Right atrium auricular region (tissue), 2 donors: Measurements from ENCODE around the gene NR2E1. TPM values are rescaled to one million over a fixed set of nuclear protein-coding genes. Genes with fewer than 3 reads are reported as not detected.

Source experiments
- DNase-seq: peaks from one replicate; pipeline ENCODE4 v3.0.0-alpha.2; 2019; ENCODE audit warnings: low spot score
- H3K27ac ChIP-seq, 2 donors: fragments of 200-600 bp; sonication (generic); 1 replicate in 1 of 2; 2 replicates in 1 of 2; pipeline ENCODE4 v1.5.1; 2016 to 2019
- H3K27me3 ChIP-seq, 2 donors: fragments of 200-600 bp; sonication (generic); one replicate each; pipeline versions ENCODE4 v1.5.1 to v1.6.0; 2017 to 2019
- H3K36me3 ChIP-seq: fragments of 200-600 bp; sonication (generic); one replicate; pipeline ENCODE4 v1.5.1; 2016
- H3K4me1 ChIP-seq, 2 donors: fragments of 200-600 bp; sonication (generic); one replicate each; pipeline versions ENCODE4 v1.5.1 to v1.6.0; 2017 to 2019
- H3K4me3 ChIP-seq, 2 donors: fragments of 200-600 bp; sonication (generic); 1 replicate in 1 of 2; 2 replicates in 1 of 2; pipeline ENCODE4 v1.5.1; 2017 to 2019; ENCODE audit warnings: mild to moderate bottlenecking in 1 of 2, moderate library complexity in 1 of 2
- H3K9me3 ChIP-seq, 2 donors: fragments of 200-600 bp; sonication (generic); one replicate each; pipeline ENCODE4 v1.5.1; 2019
- total RNA-seq, 2 donors: library from RNA; depleted of rRNA; stranded (reverse); fragments of >200 nt; gene quantifications; one replicate each; pipeline ENCODE4 v1.1.0, GENCODE V29; 2016
- TF ChIP-seq, protein P1 (sequence below), 2 donors: fragments of 200-600 bp; sonication (generic); IDR thresholded peaks; one replicate each; pipeline ENCODE4 v1.5.1; 2019; ENCODE audit warnings: antibody characterized with exemption in 2 of 2

Gene NR2E1
- total RNA-seq, 2 donors from 2014 or later: not detected

DNA sequence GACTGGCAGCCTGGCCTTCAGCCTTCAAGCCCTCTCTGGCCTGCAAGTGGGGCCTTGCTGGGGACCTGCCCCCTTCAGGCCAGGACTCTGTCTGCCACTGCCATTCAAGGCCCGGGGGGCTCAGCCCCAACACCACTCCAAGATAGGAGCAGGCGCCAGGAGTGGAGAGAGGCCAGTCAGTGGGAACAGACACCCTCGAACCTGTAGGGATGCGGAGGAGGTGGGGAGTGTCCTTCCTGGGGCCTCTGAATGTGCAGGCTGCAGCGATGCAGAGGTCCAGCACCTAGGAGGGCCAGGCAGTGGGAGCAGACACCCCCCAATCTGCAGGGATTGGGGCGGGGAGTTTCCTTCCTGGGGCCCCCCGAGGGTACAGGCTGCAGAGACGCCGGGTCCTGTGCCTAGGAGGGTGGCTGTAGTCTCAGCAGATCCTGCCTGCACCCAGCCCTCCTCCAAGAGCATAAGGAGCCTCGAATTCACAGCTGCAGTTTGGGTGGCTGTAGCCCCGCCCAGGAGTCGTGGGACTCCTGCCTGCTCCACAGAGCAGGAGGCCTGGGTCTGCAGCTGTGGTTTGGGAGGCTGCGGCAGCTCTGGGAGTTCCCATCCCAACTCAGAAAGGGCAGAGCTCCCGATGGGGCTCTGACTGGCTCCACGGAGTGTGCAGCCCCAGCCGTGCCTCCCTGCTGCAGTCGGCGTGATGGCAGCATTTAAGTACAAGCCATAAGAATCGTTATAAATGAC, 33.1 kb downstream of the NR2E1 start:
- Histone ChIP-seq H3K27ac (no peak overlapping the region), H3K4me1 (no peaks in the 10 kb centered on the region), H3K36me3 (peaks cover 4% of the 10 kb centered on the region), H3K4me3 (no peak overlapping the region), H3K27me3 (no peaks in the 10 kb centered on the region), H3K9me3 (no peaks in the 10 kb centered on the region)
- DNase-seq: no peak
- TF ChIP-seq, protein P1, sequence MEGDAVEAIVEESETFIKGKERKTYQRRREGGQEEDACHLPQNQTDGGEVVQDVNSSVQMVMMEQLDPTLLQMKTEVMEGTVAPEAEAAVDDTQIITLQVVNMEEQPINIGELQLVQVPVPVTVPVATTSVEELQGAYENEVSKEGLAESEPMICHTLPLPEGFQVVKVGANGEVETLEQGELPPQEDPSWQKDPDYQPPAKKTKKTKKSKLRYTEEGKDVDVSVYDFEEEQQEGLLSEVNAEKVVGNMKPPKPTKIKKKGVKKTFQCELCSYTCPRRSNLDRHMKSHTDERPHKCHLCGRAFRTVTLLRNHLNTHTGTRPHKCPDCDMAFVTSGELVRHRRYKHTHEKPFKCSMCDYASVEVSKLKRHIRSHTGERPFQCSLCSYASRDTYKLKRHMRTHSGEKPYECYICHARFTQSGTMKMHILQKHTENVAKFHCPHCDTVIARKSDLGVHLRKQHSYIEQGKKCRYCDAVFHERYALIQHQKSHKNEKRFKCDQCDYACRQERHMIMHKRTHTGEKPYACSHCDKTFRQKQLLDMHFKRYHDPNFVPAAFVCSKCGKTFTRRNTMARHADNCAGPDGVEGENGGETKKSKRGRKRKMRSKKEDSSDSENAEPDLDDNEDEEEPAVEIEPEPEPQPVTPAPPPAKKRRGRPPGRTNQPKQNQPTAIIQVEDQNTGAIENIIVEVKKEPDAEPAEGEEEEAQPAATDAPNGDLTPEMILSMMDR (IDR thresholded peaks at IDR 0.05): no peak

DNA sequence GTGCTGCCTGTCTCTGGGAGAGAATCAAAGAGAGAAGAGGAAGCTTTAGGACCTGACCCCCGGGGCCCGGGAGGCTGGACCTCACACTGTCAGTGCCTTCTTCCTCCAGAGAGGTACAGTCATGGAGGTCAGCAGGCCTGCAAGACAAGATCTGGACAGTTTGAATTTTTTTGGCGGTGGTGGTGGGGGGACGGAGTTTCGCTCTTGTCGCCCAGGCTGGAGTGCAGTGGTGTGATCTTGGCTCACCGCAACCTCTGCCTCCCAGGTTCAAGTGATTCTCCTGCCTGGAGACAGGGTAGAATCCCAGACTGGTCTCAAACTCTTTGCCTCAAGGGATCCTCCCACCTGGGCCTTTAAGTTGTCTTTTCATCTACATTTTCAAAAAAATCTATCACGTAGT, 34.4 kb downstream of the NR2E1 start:
- no peaks in the 10 kb centered on the region for H3K4me1 ChIP-seq
- no peaks in the 10 kb centered on the region for H3K9me3 ChIP-seq
- no peak for DNase-seq
- TF ChIP-seq, protein P1 (IDR thresholded peaks at IDR 0.05): no peak
- H3K27me3 ChIP-seq: no peaks in the 10 kb centered on the region
- H3K27ac ChIP-seq: no peak overlapping the region
- peaks cover 4% of the 10 kb centered on the region for H3K36me3 ChIP-seq
- H3K4me3 ChIP-seq: no peak overlapping the region

DNA sequence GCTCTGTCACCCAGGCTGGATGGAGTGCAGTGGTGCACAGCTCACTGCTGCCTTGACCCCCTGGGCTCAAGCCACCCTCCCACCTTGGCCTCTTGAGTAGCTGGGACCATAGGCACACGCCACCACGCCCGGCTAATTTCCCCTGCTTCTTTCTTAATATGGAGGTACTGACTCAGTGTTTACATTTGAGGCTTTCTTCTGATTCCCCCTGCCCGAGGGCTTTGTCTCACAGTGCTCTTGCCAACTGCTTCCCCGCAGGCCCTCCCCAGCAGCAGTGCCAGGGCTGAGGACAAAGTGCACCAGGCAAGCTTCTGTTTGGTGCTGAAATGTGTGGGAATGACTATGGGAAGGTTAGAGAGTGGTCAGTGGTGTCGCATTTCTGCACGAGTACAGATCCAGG, 34.8 kb downstream of the NR2E1 start:
- Histone ChIP-seq H3K4me3 (no peak overlapping the region), H3K4me1 (no peaks in the 10 kb centered on the region), H3K27me3 (no peaks in the 10 kb centered on the region), H3K27ac (no peak overlapping the region), H3K9me3 (no peaks in the 10 kb centered on the region), H3K36me3 (peaks cover 4% of the 10 kb centered on the region)
- no peak for DNase-seq
- TF ChIP-seq, protein P1 (IDR thresholded peaks at IDR 0.05): no peak

DNA sequence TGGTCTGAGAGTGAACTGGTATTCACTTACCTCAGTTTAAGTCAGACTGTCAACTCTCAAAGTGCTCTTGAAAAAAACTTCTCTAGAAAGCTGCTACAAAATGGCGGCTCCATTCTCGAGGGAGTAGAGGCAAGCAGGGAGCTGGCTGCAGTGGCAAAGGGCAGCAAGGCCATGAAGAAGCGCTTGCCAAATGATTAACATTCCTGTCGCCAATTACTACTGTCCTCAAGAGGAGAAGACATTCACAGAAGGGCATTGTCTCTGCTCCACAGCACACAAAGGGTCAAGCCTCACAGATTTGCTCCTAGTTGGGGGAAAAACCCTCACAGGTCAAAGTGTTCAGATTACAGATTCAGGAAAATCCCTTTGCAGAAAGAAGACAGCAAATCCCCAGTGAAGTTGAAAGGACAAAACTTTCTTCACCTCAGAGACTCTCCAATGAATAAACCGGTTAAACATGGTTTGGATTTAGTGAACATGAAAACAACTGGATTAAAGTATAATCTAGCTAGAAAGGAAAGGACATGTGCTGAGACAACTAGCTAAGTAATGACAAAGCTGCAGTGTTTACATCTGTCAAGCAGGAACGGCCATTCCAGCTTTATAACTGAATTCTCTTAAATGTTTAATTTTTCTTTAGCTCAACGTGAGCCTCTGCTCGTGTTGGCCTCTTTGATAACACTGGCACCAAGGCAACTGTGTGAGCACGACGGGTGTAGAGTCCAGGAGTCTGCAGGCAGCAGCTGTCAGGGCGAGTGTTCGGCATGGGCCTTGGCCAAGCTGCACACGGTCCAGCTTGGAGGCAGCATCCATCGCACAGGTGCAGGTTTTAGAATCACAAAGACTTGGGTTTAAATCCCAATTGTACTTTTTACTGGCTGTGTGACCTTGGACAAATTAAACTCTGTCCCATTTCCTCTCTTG, 37.6 kb downstream of the NR2E1 start:
- Histone ChIP-seq H3K36me3 (peaks cover 7% of the 10 kb centered on the region), H3K27me3 (no peaks in the 10 kb centered on the region), H3K27ac (no peak overlapping the region), H3K9me3 (no peaks in the 10 kb centered on the region), H3K4me3 (no peak overlapping the region), H3K4me1 (no peaks in the 10 kb centered on the region)
- TF ChIP-seq, protein P1 (IDR thresholded peaks at IDR 0.05): no peak
- DNase-seq: no peak

DNA sequence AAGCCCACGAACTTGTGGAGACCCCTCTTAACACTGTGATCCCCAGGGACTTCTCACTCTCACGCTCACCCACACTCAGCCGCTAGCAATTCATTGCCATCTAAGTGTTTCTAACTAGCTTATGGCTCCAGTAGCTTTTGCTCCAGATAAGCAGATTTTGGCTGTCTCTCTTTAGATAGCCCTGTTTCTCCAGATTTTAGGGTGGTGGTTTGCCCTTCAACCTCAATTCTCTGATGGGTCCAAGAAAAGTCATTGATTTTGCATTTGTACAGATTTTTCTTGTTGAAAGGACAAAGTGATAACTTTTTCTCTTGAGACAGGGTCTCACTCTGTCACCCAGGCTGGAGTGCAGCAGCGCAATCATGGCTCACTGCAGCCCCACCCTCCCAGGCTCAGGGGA, 41.2 kb downstream of the NR2E1 start:
- no peak overlapping the region for H3K4me3 ChIP-seq
- H3K27ac ChIP-seq: no peak overlapping the region
- DNase-seq: no peak
- TF ChIP-seq, protein P1 (IDR thresholded peaks at IDR 0.05): no peak
- H3K27me3 ChIP-seq: no peaks in the 10 kb centered on the region
- H3K9me3 ChIP-seq: no peaks in the 10 kb centered on the region
- peaks cover 27% of the 10 kb centered on the region for H3K36me3 ChIP-seq
- H3K4me1 ChIP-seq: no peaks in the 10 kb centered on the region
